HL-60/S4 treated with retinoic acid at 250 ng/mL for 4 days and 3 days (cell line): Measurements from ENCODE around the gene ADD3.

ENCODE experiments used
- in situ Hi-C: fragments of 300-500 bp; cut with MboI; formaldehyde crosslinking; loops from 2 replicates; pipeline ENCODE4 v1.7.0; 2022; ENCODE audit warnings: low sequenced_read_pairs

The ADD3 gene, protein sequence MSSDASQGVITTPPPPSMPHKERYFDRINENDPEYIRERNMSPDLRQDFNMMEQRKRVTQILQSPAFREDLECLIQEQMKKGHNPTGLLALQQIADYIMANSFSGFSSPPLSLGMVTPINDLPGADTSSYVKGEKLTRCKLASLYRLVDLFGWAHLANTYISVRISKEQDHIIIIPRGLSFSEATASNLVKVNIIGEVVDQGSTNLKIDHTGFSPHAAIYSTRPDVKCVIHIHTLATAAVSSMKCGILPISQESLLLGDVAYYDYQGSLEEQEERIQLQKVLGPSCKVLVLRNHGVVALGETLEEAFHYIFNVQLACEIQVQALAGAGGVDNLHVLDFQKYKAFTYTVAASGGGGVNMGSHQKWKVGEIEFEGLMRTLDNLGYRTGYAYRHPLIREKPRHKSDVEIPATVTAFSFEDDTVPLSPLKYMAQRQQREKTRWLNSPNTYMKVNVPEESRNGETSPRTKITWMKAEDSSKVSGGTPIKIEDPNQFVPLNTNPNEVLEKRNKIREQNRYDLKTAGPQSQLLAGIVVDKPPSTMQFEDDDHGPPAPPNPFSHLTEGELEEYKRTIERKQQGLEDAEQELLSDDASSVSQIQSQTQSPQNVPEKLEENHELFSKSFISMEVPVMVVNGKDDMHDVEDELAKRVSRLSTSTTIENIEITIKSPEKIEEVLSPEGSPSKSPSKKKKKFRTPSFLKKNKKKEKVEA

DNA sequence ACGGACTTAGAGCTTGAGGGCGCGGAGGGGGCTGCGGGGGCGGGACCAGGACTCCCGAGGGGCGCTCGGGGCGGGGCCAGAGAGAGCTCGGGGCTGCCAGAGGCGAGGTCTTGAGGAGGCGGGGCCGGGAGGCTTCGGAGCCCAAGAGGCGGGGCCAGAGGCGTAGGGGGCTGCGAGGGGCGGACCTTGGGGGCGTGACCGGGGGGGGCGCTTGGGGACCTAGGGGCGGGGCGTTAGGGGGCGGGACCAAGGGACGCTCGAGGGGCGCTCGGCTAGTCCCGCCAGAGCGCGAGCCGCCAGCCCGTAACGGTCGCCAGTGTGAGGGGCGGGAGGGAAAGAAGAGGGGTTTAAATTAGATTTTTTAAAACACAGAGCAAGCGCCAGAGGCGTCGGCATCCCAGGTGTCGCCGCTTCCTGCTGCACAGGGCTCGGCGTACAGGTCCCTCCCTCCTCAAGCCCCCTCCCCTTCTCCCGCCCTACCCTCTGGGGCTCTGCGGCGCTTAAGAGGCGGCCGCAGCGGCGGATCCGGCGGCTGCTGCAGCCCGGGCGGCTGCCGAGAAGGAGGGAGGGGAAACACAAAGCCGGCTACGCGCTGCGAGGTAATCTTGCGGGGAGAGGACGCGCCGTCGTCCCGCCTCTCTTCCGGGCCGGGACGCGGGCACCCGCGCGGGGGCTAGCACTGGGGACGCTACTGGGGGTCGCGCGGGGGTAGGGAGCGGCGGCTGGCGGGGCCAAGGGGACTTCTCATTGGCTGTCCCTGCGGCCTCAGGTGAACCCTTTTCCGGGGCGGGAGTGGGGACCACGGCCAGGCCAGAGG lies at the start of gene ADD3:
TSS of gene ADD3 (plus strand) at position 284 of the 817 bp plus-strand sequence. CDS start 92,670 bp downstream, outside the sequence.
- in situ Hi-C loops = no loop called here

DNA sequence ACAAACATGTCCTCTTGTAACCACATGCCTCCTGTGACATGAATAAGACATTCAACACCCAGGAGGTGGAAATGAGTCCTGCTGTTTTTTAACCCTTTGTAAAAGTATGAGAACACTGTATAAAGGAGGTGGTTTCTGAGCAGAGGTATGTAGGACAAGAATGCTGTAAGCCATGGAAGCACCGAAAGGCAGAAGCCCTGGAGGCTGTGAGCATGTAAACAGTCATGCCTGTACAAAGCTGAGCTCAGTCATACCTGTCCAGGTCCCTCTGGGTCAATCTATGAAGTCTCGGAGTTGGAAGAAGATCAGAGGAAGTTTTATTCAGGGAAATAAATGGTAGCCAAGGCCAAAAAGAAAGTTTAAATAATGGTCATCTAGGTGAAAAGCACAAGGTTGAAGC lies 49.7 kb upstream of the ADD3 start:
- in situ Hi-C loops = no loop called here

DNA sequence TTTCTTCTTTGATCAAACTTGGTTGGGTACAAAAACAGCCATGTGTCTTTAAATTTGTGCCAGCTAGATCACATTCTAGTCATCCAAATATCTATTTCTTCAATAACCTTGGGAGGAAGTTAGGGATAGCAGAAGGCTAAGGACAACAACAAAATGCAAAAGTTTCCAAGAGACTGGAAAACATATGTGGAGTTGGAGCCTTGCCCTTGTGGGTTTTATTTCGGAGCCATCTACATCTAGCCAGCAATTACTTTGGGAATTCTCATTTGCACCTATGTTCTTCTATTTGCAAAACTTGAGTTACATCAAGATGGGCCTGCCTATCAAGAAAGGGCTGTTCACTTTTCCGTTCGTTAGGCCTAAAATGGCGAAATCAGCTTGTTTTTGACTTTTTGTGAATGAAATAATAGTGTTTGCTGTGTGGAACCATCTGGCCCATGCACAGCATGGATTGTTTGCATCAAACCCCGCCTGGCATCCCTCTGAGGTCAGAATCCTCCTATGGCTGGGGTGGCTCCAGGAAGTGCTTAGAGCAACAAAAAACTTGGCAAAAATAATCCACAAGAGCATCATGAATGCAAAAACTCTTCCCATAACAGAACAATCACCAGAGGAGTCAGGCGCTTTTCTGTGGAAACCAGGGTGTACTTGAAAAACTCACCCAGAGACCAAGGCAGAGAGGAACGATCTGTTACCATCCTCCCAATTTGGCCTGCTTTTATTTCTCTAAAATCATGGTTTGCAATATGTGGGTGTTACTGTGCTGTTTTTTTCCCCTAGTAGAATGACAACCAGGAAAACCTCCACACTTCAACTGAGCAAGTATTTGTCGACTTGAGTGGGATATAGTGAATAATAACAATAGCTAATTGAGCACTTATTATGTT lies 48.3 kb upstream of the ADD3 start:
- in situ Hi-C loops = no loop called here

DNA sequence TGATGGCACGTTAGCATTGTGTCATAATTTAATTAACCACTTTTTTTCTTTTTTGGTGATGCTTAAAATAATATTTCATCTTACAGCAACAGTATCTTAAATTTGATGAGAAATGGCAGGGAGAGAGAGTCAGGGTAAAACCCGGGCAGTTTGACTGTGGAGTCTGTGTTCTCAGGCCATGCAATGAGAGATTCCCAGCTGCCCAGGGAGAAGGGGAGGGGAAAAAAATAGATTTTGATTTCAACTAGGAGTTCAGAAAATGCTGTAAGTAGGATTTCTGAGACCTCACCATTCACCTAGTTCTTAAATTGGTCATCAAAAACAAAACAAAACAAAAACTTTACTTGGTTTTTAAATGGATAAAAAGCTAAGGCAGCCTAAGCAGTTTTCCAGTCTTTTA lies 47.1 kb upstream of the ADD3 start:
- in situ Hi-C loops = no loop called here

DNA sequence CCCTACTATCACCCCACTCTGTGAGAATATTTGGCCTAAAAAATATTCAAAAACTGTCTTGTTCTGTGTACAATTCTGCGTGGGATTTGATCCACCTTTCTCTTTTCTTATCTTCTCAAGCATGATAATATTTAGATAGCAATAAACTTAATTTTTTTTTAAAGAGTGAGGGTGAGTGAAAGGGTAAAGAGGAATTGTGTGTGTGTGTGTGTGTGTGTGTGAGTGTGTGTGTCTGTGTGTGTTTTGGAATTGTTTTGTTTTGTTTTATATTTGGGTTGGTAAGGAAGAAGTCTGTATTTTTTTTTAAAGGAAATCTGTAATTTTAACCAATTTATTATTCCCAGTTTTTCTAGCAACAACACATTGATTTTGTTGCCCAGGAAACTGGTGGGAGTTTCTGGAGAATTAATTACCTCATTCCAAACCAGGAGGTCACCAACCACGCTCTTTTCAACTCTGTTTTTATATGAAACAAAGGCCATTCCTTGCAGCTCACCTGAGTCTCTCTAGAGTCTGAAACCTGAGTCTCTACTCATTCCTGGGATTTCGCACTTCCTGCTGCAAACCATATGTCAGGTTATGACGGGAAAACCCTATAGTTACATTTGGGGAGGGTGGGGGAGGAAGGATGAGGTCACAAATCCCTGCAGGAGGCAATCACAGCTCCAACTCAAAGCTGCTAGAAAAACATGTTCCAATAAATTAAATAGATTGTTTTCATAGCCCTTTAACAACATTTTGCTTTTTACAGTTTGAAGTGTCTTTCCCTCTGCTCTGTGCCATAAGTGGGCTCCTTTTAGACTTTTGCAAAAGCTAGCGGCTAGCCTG lies 46.4 kb upstream of the ADD3 start:
- in situ Hi-C loops = no loop called here

DNA sequence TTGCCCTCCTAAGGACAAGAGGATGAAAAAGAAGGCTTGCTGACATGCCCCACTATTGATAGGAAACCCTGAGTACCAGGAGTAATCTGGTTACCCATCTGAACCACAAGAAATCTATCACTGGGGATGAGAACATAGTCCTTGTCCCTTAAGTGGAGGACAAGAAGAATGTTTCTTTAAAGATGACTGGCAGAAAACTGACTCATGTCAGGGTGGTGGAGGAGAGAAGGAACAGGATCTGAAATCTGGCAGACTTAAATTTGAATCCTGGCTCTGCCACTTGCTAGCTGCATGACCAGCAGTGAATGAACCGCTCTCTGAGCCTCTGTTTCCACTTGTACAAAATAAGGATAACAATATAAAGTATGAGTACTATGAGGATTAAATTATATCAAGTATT lies 45.5 kb upstream of the ADD3 start:
- in situ Hi-C loops = no loop called here

DNA sequence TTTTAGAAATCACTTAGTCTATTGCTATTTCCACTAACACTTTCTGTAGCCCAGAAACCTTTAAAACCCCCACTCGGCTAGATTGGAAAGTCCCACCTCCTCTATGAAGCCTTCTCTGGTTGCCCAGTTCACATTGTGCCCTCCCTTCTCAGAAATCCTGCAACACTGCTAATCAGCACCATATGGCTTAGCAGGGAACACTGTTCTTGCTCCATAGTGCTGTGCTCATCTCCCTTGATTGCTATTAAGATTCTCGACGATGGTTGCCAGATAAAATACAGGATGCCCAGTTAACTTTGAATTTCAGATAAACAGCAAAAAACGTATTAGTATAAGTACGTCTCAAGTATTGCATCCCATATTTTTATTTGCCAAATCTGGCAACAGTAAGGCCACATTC lies 44.3 kb upstream of the ADD3 start:
- in situ Hi-C loops = no loop called here

DNA sequence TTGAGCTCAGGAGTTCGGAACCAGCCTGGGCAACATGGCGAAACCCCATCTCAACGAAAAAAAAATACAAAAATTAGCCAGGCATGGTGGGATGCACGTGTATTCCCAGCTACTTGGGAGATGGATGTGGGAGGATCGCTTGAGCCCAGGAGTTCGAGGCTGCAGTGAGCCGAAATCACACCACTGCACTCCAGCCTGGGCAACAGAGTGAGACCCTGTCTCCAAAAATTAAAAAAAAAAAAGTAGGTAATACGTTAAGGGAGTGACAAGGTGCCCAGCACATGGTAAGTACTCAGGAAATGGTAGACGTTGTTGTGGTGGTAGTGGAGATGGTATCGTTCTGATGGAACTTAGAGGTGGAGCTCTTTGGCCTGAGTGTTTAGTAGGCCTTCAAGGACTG lies 43.5 kb upstream of the ADD3 start:
- in situ Hi-C loops = no loop called here

DNA sequence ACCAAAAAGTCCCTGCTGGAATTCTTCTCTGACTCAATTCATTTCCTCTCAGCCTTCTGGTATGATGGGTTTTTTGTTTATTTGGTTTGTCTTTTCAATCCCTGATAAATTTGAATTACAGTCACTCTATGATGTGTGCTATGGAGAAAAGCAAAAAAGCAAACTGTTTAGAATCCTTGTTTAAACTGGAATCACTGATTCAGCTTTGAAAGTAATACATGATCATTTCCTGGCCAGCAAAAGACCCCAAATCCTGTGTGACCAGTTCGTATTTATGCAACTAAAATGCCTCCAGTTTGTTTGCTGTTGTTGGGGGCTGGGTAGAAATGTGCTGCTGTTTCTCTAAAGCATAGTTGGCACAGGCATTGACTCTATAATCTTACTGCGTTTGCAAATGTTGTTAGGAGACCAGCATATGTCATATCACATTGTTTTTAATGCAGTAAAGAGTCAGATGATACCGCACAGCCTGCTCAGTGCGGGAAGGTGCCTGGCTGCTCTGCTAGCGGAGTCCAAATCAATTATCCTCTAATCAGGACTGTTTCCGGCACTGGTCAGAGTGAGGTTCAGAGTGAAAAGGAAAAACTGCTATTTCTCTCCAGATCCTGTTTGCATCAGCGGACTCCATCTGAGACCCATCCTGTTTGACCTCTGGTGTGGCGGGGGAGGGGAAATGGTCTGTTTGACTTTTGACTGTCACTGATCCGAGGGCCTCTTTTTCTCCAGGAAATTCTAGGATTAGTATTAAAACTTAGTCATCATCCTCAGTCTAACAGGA lies 40.6 kb upstream of the ADD3 start:
- in situ Hi-C loops = no loop called here

DNA sequence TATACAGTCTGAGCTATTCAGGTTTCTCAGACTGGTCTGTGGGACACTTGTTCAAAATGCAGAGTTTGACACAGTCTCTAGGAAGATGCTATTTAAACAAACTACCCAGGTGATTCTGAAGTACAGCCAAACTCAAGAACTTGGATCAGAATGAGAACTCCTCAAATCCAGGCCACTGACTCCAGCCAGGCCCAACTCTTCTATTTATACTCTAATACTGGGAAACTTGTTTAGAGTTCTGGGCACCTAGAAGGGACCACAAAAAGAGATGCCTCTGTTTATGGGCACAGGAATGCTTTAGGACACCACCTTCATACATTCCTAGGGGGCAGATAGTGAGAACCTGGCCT lies 40.1 kb upstream of the ADD3 start:
- in situ Hi-C loops = no loop called here

DNA sequence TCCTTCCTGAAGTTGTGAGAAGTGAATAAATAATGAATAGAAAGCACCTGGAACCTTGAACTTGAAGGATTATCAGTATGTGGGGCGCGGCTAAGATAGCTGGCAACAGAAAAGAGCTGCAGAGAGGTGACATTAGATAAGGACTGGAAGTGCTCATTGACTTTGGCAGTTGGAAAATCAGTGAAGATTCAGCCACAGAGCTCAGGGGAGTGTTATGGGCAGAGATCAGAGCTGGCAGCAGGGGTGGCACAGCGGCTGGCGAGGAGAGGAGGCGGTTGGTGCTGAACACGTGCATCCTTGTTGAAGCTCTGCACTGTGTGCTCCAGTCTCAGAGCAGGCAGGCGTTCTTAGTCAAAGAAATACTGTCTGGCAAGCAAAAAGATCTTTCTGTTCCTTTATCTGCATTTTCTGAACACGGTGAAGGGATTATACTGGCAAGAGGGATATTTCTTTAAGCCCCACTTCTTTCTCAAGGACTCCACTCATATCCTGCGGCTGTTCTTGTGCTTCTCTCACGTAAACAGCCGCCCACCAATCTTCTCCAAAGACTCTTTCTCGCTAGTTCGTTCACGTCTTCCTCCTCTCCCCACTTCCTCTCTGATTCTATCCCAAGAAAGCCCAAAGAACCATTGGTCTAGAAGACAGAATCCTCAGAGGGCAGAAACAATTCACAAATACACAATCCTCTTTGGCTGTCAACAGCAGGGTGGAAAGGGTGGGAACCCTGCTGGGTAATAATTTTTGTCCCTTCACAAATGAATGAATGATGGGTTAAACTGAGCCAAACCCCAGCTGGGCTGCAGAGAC lies 38.6 kb upstream of the ADD3 start:
- in situ Hi-C loops = no loop called here

DNA sequence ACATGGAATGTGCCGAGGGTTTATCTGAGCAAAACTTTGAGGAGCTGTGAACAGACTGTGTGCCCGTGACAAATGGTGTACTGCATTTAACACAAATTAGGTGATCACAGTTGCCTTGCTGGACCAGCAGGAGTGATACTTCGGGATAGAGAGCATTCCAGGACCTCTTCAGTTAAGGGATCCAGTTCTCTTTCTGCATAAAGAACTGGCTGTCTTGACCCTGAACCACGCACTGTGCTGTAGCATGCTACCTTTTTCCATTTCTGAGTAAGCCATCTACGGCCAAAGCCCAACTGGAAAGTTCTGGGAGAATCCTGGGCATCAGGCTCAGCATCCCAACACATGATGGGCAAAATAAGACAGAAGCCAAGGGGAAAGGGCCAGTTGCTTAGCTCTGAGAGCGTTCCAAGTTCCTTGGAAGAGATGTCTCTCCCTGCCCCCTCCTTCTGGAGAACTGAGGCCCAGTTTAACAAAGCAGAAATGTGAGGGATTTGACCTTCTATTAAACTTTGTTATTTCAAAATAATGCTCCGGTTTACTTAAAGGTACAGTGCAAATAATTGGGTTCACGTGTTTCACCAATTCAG lies 37.9 kb upstream of the ADD3 start:
- in situ Hi-C loops = no loop called here

DNA sequence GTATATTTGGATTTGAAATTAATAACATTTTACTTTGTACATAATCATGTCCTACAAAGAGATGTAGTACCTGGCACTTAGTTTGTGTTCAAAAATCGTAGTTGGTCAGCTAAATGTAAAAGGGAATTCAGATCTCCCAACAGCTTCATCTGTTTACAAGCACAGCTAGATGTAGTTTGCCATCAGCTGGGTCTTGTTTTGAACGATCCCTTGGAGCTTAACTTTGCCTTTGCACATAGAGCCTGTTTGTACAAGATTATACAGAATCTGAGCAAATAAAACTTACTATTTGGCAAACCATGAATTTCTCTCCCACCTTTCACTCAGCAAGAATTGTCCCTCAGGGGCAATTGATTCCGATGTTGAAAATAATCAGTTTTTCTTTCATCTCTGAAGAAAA lies 36.1 kb upstream of the ADD3 start:
- in situ Hi-C loops = no loop called here

DNA sequence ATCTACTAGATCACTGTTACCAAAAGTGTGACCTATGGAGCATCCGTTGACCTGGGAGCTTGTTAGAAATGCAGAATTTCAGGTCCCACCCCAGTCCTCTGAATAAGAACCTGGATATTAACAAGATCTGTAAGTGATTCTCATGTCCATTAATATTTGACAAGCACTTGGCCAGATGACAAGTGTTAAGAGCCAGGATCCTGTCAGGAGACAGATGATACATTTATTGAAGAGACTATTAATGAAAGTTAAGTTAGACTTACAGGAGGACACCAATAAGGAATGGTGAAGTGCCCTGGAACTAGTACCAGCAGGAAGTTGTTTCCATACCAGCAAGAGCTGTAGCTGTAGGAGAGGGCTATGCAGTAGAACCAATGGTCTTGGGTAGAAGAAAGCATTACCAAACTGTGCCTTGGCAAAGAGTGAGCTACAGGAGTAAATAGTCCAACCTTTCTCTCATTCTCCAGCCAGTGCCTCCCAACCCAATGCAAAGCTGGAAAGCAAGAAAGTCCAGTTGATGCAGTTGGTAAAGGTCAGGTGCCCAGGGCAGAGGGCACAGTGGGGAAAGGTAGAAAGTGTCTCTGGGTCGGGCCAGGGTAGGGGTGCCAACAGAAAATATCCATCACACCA lies 35.3 kb upstream of the ADD3 start:
- in situ Hi-C loops = no loop called here

DNA sequence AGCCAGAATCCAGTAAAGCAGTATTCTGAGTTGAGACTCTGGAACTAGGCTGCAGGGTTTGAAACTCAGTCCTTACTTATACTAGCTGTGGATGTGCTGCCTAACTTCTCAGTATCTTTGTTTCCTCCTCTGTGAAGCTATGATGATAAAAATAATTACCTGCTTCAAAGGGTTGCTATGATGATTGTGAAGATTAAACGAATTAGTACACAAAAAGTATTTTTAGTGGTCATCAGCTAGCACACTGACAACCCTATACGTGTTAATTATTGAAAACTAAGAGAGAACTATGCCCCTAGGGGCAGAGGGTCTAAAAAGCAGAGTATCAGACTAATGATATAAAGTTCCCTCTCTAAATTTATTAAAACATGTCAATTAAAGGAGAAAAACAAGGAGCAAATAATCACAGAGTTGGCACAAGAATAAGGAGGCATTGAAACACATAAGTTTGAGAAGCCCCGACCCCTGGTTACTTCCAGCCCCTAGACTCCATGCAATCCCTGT lies 34.4 kb upstream of the ADD3 start:
- in situ Hi-C loops = no loop called here

DNA sequence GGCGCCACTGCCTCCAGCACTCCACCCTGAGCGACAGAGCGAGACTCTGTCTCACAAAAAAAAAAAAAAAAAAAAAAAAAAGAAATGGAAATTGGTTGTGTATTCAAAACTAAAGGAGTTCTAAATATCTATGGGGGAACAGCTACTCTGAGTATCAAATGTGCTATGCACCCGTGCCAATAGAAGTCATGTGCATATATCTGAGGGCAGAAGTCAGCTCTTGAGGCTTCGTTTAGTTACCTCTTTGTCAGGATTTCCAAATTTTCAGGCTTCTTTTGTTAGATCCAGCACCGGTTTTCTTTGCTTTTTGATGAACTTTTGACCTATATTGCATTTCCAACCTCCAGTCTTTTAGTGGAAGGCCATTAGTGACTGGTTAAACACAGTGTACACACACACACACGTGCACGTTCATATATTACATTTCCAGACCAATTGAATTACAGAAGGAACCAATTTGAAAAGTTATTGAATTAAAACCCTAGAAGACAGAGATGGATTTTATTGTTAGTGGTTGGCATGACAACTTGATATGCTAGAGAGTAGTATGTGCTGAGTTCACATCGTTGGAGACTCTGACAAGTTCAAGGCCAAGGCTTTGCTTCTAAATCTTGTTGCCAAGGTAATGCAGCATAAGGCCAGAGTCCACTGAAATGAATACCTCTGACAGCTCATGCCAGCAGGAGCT lies 33.1 kb upstream of the ADD3 start:
- in situ Hi-C loops = no loop called here
